Activated T-cell treated with anti-CD3 and anti-CD28 coated beads, Interleukin-2, amount 50 U/mL, for 4 hours (primary cell): ENCODE measurements around the gene CLC. TPM values are rescaled to one million over a fixed set of nuclear protein-coding genes. Genes with fewer than 3 reads are reported as not detected.

Source experiments
- total RNA-seq, 3 donors: library from RNA; stranded (reverse); gene quantifications; one replicate each; pipeline ENCODE4 v1.2.1, GENCODE V29; 2021

CLC gene
- total RNA-seq, 3 donors from 2014 or later, result 1.2 to 2.3 TPM; not detected in 1

Other genes starting within 250 kb of the CLC start
- 1 to 10 TPM; 1.7 to 3.3 (median 1.7) TPM for gene DLL3, start 239.1 kb downstream of the CLC start, total RNA-seq
- not detected for gene SELENOV, start 222.9 kb downstream of the CLC start, total RNA-seq
- 1 to 10 TPM; 2.2 to 2.6 (median 2.4) TPM for gene EID2B, start 205.2 kb downstream of the CLC start, total RNA-seq
- gene EID2, start 197.9 kb downstream of the CLC start, total RNA-seq, result 10 to 100 TPM; 14.9 to 16.5 (median 16.1) TPM
- gene LGALS13, start 135.5 kb downstream of the CLC start, total RNA-seq, result not detected
- gene LGALS16, start 82.1 kb downstream of the CLC start, total RNA-seq, result not detected
- gene LGALS14, start 33.5 kb downstream of the CLC start, total RNA-seq, result not detected
- gene LEUTX, start 40.8 kb upstream of the CLC start, total RNA-seq, result not detected
- gene DYRK1B, start 96.1 kb upstream of the CLC start, total RNA-seq, result 1 to 10 TPM; 2.8 to 3.2 (median 2.8) TPM
- 100 to 1,000 TPM; 738 to 880 (median 839) TPM for gene FBL, start 108.3 kb upstream of the CLC start, total RNA-seq
- 1 to 10 TPM; 1.7 to 3.0 (median 2.5) TPM for gene FCGBP, start 196.6 kb upstream of the CLC start, total RNA-seq
- gene PSMC4, start 233.1 kb upstream of the CLC start, total RNA-seq, result 100 to 1,000 TPM; 279 to 293 (median 280) TPM